Stimulated activated CD8-positive, alpha-beta memory T cell treated with anti-CD3 and anti-CD28 coated beads, Interleukin-12 subunit alpha, Interleukin-12 subunit beta, amount 100 ng/mL, for 1 hour (primary cell): ENCODE data around the gene PLCE1.

ENCODE experiments used
- DNase-seq: peaks from one replicate; pipeline ENCODE4 v3.0.0-alpha.2; 2020; ENCODE audit warnings: low read depth

Gene PLCE1

DNA sequence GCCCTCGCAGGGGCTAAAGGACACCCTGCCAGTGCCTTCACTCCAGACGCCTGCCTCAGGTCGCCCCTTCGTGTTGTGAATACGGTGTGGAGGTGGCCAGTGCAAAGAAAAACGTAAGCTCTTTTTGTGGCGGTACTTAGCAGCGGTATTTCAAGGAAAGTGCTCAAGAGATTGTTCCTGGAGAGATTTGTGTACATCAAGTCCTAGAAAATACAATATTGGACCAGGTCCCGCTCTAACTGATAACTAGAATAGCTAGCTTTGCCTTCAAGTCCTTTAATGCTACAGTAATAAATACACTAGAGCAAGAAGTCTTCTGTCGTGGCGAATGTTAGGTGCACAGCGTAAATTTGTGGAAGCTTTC lies 689 bp downstream of the PLCE1 start:
- DNase-seq = no peak

DNA sequence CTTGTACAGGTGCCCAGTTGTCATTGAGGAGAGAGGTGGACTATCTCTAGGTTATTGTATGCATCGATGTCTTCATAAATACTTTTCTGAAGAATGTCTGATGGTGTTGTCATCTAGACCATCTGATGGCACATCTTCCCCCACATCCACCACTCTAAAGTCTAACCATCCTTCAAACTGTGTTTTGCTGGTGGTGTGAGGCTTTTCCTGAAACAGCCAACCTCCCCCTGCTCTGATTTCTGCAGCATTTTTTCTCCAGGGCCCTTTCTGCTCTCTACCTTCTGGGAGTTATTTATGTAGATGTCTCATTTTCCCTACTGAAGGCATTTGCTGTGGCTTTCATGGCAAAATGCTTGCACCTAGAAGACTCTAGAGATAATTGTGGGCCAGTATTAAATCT lies 1.5 kb downstream of the PLCE1 start:
- no peak for DNase-seq

DNA sequence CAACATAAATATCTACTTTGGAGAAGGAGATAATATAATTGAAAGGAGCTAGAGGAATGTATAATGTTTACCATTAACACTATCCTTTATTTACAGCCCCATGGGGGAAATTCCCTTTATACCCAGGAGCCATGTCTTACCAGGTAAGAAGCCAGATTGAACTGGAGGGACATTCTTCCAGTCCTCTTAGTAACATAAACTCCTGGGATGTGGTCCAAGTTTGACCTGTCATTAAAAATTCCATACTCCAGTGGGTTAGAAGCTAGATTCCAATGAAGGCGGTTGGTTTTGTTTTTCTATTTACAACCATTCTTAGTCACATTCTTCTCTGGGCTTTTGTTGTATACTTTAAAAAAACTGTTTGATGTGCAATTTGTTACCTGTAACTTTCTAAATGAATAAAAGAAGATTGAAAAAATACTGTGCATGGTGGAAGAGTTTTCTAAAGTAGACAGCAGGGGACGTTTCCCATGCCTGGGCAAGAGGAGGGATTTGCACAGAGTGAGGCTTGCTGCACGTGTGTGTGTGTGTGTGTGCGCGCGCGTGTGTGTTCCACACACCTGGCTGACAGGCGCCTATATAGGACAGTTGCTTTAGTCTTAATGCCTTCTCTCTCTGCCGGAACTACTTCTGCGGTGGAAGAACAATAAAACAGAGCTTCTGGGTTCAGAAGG lies 2.0 kb downstream of the PLCE1 start:
- DNase-seq = no peak

DNA sequence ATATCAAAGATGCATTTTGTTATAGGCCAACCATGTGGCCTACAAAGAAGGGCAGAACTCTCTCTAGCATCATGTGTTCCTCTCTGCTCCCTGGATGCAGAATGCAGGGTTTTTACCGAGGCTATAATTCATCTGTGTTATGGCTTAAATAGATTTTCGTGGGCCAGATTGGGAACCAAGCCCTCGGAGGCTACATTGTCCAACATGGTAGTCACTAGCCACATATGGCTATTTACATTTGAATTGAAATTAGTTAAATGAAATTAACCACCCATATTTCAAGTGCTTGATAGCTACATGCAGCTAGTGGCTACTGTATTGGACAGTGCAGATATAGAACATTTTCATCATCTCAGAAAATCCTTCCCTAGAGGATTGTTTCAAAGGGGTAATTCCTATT lies 2.8 kb downstream of the PLCE1 start:
- DNase-seq = no peak

DNA sequence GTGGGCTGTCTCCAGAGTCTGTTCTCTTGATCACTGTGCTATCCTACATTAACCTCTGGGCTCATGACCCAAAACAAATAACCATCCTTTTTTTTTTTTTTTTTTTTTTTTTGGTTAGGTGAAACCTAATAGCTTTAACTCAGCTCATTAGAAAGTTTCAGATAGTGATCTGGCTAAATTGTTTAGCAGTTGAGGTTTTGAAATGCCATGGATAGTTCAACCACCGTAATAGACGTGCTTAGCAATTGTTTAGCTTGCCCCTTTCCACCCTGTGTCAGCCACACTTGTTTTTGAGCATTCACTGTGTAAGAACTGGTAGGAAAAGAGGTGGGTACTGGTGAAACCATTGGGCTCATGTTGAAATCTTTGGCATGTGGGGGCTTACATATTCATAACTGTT lies 3.8 kb downstream of the PLCE1 start:
- no peak for DNase-seq

DNA sequence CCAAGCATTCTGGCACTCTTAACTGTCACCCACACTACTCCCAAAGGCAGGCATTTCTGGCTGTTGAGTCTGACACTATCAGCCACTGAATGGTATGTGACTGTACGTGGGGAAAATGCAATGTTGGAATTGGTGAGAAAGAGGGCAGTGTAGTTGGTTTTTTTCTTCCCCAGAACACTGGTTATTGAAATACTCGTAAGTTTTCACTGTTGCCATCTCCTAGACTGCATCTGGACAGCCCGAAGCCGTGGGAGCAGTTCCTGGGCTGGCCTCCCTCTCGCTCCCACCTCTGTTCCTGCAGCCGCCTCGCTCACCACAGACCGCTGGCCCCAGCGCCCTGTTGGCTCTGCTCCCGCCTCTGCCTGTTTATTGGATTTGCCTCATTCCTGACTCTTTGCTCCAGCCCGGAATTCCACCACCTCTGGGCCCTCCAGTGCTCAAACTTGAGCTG lies 5.7 kb downstream of the PLCE1 start:
- DNase-seq = no peak

DNA sequence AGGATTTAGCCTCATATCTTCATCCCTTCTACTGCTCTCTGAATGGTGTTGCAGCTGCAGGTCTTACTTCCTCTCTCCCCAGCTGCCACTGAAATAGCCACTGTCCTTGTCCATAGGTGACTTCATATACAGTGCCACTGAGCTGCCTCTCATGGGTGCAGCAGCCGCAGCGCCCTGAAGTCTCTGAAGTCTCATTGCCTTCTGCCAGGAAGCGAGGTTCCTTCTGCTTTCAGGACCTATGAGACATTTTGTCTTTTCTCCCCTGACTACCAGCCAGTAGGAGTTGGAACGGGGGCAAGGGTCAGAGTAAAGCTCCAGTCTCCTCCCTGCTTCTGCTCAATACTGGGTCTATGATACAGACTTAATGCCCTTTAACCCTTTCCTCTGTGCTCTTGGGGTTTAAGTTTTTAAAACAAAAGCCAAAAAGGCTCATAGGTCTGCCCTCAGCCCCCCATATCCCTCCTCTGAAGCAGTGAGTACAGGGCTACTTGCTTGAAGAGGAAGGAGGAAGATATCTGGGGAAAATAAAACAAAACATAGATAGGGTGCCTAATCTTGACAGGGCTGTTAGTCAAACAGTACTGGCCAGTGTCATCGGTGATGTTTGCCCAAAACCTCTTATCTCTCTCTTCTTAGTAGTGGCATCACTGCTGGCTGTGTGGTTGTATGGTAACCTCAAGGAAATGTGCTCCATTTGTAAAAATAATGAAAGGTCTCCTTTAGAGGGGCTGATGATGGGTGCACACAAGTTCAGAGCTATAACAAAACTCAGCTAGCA lies 7.1 kb downstream of the PLCE1 start:
- no peak for DNase-seq

DNA sequence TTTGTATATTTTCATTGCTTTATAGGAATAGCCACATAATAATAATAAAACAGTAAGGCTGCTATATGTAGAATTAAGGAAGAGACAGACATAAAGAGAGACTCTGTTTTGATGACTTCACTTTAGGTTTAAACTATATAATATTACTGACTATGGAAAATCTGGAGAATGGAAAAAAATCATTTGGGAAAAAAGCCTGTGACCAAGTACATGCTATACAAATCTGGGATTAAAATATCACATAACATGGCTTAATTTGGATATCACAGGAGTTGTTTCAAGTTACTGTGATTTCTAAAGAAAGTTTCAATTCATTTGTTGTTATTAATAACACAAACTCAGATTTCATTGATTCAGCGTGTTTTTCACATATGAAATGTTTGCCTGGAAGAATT lies 7.7 kb downstream of the PLCE1 start:
- DNase-seq = no peak

DNA sequence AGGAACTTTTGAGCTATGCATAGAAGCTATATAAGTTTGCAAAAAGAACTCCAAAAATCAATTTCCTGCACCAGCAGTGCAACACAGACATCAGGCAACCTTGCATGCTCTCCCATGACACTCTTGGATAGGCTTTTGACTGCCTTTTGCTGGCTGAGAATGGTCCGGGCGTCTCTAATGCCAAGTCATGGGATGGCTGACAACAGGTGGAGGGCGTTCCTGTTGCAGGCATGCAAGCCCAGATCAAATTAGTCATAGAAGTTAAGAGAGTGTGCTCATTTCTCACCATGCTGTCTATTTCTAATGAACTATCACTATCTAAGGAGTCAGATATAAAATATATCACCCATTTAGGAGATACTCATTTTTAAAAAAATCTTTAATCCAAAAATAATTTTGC lies 8.4 kb downstream of the PLCE1 start:
- DNase-seq = no peak

DNA sequence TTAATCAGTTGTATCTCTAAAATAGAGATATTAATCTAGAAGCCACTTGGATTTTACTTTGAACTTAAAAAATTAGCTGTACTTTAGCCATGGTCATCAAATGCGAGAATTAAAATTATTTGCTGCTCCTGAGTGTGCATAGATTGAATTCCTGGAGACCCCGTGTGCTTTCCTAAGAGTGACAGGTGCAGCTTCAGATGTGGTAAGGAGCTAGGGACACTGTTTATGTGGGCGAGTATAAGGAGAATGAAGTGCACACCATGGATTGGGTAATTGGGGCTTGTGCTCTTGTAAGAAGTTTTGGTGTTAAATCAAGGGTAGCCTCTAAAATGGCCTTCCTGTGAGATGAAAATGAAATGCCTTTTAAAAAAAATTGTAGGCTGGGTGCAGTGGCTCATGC lies 9.8 kb downstream of the PLCE1 start:
- DNase-seq = no peak

DNA sequence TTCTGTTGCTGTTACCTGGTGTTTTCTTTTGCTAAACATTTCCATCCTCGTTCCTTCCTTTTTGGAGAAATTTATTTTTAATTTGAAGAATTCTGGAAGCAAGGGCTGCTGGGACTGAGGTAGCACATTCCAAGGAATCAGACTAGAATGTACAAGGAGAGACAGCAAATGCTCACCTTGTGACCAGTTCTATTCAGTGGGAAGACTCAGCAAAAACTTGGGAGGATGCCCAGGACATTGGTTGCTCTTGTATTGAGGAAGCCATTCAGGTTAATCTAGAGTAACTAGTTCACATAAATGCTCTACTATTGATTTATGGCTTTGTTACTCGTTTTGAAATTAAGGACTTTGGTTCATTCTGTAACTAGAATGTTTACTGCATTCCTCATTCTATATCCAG lies 11.3 kb downstream of the PLCE1 start:
- no peak for DNase-seq

DNA sequence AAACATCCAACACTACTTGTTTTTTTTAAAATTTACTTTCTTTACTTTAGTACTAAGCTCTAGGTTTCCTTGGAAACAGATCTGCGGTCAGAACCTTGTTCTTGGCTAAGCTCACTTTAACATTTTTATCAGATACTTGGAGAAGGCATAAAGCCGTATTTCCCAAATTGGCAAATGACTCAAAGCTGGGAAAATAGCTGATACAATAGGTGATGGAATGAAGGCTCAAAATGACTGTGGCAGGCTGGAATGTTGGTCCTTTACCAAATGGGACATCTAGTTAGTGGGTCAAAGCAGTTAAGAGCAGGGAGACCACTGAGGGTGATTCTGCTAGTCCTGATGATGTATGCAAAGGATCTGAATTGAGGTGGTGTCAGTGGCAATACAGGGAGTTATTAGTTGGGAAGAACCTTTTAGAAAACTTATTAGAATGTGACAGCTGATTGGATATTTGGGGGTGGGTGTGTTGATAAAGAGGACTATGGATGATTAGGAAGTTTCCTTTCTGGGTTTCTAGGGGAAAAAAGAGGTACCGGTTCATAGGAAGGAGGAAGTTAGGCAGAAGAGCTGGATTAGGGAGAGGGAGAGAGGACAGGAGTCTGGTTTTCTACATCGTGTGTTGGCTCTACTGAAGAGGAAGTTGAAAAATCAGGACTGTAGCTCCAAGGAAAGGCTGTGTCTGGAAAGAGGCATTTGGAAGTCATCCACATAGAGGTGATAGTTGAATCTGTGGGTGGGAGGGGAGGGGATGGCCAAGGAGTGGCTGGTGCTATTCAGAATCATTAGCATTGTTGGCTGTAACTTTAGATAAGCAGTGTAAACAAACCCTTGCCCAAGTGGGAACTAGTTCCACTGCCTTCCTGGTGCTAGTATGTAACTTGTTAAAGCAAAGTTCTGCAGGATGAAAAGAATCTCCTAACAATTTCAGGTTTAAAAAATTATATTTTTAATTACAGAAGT lies 13.1 kb downstream of the PLCE1 start:
- DNase-seq = no peak

DNA sequence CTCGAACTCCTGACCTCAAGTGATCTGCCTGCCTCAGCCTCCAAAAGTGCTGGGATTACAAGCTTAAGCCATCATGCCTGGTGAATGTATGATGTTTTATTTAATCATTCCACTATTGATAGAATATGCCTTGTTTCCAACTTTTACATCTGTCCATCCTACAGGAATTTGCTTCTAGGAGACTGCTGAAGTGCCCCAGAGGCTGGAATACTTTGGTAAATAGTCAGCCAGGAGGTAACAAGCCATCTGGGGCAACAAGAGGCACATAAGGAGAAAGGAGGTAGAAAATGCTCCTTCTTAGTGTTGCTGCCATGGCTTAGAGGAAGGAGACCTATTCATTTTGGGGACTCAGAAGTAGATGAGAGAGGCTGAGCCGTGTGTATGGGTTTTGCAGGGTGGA lies 14.8 kb downstream of the PLCE1 start:
- DNase-seq = no peak

DNA sequence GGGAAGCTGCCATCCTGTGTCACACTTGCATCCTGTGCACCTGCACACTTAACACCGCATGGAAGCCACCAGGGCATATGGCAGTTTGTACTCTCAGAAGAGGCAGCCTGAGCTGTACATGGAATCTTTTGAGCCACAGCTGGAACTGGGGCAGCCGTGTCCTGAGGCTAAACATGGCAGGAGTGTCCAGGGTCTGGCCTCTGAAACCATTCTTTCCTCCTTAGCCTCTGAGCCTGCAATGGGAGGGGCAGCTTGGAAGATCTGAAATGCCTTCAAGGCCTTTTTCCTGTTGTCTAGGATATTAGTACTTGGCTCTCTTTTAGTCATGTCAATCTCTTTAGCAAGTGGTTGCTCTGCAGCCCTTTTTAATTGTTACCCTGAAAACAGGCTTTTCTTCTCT lies 16.4 kb downstream of the PLCE1 start:
- no peak for DNase-seq

DNA sequence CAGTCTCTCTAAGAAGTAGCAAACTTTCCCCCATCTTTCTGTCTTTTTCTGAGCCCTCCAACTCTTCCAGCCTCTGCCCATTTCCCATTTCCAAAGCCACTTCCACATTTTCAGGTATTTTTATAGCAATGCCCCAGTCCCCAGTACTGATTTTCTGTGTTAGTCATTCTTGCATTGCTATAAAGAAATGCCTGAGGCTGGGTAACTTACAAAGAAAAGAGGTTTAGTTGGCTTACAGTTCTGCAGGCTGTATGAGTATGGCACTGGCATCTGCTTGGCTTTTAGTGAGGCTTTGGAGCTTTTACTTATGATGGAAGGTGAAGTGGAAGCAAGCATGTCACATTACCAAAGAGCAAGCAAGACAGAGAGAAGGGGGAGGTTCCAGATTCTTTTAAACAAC lies 17.2 kb downstream of the PLCE1 start:
- no peak for DNase-seq

DNA sequence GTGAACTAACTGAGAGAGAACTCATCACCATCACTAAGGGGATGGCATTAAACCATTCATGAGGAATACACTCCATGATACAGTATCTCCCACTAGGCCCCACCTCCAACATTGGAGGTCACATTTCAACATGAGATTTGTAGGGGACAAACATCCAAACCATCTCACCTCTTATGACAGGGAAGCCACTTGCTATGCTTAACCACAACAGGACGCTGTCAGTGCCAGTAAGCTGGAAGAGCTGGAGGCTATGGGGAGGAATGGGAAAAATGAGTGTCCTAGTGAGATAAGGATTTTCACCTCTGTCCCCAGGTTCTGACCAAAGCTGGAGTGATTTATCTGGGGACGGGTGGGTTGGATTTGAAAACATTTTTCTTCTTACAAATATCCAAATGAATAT lies 17.6 kb downstream of the PLCE1 start:
- no peak for DNase-seq

DNA sequence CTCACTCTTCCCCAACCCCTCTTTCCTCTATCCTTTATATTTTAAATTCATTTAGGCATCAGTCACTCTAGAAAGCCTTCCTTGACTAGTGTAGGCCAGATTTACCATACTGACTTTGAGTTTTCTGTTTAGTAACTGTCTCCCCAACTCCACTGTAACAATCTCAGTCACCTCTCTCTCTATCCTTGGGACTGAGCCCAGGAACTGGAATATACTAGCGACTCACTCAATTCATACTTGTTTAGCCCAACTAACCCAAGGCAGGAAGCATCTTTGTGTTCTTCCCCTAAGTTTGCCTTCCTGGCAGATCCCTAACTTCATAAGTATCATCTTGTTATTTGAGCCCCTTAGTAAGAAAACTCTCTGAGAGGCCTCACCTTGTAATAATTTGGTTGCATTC lies 19.1 kb downstream of the PLCE1 start:
- no peak for DNase-seq

DNA sequence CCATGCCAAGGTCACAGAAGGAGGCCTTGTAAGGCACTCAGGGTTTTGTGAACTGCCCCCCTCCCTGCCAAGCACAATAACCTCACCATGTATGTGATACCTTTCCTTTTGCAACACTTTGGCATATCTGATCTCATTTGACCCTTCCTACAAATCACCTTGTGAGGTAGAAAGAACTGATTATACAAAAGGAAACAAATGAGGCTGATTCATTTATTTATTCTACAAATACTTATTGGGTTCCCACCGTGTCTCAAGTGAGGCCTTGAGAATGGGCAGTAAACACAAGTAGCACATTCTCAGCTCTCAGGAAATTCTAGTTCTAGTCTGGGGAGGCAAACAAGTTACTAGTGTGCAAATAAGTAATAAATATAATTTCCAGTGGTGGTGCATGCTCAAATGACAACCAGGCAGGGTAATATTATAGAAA lies 19.6 kb downstream of the PLCE1 start:
- DNase-seq = no peak

DNA sequence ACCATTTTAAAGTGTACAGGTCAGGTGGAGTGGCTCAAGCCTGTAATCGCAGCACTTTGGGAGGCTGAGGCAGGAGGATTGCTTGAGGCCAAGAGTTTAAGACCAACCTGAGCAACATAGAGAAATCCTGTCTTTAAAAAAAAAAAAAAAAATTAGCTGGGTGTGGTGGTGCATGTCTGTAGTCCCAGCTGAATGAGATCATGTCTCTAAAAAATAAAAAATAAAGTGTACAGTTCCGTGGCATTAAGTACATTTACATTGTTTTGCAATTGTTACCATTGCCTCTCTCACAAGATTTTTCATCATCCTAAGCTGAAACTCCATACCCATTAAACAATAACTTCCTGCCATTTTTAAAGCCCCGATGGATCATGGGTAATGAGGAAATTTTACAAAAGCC lies 20.6 kb downstream of the PLCE1 start:
- DNase-seq = no peak

DNA sequence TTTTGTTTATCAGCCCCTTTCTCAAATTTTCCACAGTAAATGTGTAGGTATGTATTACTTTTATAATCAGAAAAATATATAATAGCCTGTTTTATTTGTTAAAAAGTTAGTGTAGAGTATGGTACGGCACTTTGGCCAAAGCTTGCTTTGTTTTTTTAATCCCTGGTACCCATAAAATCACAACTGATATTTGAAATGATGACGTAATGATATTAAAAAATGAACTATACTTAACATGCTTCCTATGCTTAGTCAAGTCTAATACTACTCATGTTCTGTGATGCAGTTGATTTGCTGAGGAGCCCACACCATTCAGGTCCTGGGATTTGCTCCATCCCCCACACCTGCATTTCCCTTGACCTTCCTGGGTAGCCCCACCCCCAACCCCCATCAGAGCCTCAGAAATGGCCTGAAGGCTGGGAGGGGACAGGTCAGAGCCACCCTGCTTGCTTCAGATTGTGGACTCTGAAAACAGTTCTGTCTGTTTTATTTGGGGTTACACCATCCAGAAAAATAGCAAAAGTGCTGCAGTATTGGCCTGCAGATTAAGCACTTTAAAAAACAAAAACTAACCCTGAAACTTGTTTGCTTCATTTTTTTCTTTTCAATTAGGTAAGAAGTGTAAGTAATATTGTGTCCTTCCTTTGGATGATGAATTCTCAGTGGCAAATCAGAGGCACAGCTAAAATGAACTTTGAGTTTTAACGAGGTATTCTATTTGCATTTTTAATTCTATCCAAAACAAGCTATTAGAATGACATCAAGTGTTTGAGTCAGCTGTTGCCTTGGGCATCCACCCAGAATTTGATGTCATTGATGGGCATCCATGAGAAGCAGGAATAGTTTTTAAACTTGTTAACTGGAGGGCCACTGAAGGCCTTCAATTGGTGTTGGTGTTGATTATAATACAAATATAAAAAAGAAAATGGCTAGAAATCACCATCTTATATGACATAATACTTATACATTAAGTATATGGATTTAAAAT lies 23.3 kb downstream of the PLCE1 start:
- no peak for DNase-seq

DNA sequence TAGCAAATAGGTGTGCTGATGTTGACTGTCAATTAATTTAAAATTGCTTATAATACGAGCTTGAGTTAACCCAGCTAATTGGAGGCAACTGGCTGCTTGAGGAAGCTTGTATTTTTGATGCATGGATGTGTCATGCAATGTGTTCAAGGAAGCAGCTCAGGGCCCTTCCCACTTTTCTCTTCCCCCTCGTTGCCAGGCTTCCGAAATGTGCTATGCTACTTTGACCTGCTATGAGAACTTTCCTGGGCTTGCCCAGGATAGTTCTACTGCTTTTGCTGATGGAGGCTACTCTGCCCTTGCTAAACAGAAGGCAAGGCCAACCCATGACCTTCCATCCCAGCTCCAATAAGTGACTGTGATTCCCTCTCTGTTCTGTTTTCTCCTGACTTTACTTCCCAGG lies 24.4 kb downstream of the PLCE1 start:
- DNase-seq = no peak

DNA sequence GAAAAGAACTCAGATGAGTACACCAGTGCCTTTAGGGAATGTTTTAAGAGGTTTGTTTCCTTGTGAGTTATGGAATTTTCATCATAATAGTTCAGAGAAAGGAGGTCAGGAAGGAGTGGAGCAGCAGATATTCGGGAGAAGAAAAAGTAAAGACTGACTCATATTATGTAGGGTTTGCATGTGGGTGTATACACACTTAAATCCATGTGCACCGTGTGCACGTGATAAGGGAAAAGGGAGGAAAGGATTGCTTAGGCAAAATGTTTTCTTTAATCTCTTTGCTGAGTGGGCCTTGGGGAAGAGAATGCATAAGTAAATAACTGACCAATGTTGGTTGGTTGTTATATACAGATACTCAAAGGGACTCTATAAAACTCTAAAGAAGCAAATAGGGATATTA lies 30.2 kb downstream of the PLCE1 start:
- DNase-seq = no peak
